ENCODE results near the gene RPS6KB2.
"Not testable (repeated sequence)": the region's sequence is repeated elsewhere in the genome, so short reads cannot be mapped to it uniquely, and the experiment has no call there.

Gene RPS6KB2

DNA sequence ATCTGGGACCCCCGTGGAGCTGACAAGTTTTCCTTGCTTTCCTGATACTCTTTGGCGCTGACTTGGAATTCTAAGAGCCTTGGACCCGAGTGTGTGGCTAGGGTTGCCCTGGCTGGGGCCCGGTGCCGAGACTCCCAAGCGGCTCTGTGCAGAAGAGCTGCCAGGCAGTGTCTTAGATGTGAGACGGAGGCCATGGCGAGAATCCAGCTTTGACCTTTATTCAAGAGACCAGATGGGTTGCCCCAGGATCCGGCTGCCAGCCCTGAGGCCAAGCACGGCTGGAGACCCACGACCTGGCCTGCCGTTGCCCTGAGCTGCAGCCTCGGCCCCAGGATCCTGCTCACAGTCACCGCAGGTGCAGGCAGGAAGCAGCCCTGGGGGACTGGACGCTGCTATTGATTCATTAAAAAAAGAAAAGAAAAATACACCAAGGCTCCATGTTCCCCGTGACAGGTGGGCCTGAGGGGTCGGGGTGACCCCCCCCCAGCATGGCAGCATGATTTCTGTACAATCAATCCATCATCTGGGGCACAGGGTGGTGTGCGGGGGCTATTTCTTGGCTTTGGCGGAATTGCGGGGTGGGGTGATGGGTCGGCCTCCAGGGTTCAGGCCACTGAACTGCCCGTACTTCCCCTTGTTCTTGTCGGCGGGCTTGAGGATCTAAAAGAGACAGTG is 30.2 kb upstream of the RPS6KB2 start:
- DNase-seq (ENCODE audit: low spot score): no peak

DNA sequence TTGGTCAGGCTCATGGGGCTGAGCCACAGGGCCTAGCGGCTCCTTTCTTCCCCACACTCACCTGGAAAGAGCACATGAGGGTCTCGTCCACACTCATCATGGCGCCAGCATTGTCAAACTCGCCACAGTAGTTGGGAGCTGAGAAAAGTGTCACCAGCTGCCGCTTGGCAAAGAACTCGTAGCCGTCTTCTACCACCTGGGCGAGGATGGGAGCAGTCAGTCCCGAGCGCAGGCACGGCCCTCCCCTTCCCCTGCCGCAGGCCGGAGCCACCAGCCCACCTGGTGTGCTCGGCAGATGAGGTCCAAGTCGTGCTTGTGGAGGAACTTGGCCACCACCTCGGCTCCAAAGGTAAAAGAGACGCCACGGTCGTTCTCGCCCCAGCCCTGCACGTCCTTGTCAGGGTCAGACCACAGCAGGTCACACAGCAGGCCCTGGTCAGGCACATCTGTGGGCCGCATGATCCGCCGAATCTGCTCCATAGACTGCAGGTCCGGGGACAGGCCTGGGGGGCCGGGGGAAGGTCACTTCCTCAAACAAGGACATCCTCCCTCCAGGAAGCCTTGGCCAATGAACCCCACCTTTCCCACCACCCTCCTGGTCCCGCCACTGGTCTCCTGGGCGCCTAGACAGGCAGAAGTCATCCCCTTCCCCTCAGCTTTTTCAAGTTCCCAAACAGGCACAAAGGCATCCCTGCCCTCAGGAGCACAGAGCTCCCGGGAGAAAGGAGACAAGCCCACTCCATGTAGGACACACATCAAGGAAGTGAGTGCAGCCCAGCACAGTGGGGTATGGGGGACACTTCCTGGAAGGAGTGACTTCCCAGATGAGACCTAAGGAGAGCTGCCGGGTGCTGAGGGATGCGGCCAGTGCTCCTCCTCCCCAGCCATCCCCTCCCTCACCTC is 29.4 kb upstream of the RPS6KB2 start:
- DNase-seq (ENCODE audit: low spot score): no peak

DNA sequence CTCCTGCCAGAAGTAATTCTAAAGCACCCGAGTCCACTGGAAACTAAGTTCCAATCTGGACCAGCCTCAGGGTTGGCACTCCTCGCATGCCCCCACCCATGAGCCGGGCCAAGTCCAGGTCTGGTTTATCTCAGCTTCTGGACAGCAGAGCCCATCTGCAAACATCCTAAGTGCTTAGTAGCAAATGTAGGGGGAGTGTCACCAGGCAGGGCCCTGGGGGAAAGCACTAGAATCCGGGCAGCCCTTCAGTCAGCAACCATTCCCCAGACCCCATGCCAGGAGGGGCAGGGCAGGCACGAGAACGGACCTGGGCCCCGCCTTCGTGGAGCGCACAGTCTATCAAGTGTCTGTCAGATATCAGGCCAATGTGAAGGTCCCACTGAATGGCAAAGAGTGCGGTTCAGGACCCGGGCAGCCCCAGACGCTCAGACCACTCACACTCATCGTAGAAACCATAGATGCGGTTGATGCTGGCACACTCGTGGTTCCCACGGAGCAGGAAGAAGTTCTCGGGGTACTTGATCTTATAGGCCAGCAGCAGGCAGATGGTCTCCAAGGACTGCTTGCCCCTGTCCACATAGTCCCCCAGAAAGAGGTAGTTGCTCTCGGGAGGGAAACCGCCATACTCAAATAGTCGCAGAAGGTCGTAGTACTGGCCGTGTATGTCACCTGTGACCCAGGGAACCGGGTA is 27.9 kb upstream of the RPS6KB2 start:
- DNase-seq (ENCODE audit: low spot score): no peak

DNA sequence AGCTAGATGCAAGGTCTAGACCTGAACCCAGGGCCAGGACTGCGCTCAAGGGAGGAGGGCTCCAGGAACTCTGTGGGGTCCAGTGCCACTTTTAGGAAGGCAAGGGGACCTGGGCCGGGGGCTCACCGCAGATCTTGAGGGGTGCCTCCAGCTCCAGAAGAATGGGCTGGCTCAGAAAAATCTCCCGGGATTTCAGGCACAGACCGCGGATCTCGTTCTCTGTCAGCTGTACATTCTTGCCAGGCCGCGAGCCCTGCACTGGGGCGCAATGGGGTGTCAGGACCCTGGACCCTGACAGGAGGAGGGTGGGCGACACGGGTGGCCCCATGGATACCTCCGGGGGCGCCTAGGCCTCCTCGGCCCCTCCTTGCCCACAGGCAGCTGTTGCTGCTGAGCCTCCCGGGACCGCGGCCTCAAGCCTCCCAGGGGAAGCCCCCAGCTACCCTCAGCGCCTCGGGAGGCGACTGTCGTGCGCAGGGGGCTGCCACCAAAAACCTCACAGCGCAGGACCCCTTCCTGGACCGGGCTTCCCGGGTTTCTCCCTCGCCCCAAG is 27.3 kb upstream of the RPS6KB2 start:
- no peak for DNase-seq (ENCODE audit: low spot score)

DNA sequence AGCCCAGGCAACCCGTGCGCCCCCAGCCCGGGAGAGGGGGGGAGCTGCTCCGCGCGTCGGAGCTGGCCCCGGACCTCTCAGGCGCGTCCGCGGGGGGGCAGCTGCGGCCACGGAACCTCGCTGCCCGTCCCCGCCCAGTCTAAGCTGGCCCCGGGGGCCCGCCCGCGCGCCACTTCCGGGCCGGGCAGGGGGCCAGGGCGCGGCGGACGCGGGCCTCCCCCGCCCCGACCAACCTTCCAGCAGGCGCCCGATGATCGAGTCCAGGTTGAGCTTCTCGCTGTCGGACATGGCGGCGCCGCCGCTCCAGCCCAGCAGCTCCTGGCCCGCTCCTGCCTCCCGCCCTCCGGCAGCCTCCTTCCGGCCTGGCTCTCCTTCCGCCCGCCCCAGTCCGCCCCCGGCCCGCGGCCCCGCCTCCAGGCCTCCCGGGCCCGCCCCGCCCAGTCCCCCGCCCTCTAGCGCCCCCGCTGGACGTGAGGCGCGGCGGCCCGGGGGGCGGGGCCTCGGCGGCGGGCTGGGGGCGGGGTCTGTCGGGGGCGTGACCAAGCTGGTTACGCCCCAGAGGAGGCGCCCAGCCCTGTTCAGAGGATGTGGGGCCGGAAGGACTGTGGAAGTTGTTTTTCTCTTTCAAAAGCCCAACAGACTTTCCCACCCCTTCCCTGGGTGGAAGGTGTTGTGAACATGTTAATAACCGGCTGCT is 26.7 kb upstream of the RPS6KB2 start, which contains the start of gene PPP1CA:
Gene PPP1CA, minus strand, starts transcription at position 364 of the 697 bp plus-strand sequence. Its CDS starts 76 bp downstream, at position 288.
- DNase-seq (ENCODE audit: low spot score): peak; percentile 91

DNA sequence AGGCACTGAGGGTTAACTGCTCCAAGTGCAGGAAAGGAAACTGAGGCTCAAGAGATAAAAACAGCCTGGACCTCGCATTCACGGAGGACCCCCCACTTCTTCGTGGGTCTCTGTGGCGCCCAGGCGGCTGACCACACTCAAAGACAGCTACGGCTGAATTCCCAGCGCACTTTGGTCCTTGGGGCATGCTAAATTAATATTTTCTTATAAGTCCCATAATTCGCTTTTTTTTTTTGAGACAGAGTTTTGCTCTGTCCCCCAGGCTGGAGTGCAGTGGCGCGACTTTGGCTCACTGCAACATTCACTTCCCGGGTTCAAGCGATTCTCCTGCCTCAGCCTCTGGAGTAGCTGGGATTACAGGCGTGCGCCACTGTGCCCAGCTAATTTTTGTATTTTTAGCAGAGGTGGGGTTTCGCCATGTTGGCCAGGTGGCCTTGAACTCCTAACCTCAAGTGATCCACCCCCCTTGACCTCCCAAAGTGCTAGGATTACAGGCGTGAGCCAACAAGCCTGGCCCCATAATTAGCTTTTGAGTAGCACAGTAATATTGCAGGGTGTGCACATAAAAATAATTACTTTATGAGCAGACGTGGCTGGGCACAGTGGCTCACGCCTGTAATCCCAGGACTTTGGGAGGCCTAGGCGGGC is 26.0 kb upstream of the RPS6KB2 start:
- DNase-seq (ENCODE audit: low spot score): not testable (repeated sequence)

DNA sequence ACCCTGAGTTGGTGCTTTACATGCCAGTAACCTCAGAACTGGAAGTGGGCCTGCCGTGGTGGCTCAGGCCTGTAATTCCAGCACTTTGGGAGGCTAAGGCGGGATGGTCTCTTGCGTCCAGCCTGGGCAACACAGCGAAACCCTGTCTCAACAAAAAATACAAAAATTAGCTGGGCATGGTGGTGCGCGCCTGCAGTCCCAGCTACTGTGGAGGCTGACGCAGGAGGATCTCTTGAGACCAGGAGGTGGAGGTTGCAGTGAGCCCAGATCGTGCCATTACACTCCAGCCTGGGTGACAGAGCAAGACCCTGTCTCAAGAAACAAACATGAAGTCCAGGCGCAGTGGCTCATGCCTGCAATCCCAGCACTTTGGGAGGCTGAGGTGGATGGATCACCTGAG is 25.2 kb upstream of the RPS6KB2 start:
- DNase-seq (ENCODE audit: low spot score): not testable (repeated sequence)

DNA sequence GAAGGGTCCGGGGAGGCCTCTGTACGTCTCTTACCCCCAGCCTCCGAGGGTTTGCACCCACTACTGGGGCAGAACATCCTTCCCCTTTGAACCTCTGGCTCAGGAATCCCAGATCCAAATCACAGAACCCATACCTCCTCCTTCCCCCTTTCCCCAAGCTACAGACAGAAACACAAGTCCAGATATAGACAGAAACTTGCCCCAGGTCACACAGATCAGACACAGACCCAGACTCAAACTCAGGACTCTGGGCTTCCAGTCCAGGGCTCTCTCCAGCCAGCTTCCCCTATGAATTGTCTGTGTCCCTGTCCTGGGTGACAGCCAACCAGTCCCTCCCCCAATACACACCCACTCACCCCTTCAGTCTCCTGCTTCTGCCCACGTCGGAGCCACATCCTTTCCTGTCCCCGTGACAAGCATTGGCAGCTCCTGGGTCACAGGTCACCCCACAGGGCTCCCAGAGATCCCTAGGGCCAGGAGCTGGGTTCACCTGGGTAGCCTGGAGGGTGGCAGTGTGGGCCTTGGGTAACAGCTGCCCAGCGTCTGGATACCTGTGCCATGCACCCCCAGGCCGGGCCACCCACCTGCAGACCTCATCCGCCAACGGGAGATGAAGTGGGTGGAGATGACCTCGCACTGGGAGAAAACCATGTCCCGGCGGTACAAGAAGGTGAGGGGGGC is 23.6 kb upstream of the RPS6KB2 start:
- DNase-seq (ENCODE audit: low spot score): no peak

DNA sequence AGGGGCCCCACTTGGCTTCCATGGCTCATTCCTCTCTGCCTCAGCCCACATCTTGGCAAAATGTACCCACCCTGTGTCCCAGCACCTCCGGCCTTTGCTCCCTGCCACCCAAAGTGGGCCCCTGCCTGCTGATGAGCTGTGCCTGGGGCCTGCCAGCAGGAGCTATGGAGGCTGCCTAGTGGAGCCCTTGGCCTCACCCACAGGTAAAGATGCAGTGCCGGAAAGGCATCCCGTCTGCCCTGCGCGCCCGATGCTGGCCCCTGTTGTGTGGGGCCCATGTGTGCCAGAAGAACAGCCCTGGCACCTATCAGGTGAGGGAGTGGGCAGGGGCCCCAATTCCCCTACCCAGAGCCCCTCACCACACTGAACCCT is 23.1 kb upstream of the RPS6KB2 start:
- DNase-seq (ENCODE audit: low spot score): no peak

DNA sequence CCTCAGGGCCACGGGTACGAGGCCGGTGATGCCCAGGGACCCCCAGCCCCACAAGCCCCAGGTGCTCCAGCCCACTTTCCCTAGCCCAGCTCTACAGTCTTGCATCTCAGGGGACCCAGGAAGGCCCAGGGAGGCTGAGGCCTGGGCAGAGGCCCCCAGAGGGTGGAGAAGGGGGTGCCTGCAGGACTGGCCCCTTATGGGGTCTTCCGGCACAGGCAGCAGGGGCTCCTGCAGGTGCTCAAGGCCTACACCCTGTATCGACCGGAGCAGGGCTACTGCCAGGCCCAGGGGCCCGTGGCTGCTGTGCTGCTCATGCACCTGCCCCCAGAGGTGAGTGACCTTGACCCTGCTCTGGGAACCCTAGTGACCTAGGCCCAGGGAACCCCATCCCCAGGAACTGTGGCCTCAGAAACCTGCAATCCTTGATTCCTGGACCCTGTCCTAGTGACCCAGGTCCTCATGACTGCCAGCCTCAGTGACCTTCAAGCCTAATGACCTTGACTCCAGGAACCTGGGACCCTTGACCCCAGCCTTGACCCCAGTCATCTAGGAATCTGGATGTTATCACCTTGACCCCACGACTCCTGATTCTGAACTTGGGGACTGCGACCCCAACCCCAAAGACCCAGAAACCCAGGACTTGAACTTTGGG is 22.5 kb upstream of the RPS6KB2 start:
- DNase-seq (ENCODE audit: low spot score): no peak

DNA sequence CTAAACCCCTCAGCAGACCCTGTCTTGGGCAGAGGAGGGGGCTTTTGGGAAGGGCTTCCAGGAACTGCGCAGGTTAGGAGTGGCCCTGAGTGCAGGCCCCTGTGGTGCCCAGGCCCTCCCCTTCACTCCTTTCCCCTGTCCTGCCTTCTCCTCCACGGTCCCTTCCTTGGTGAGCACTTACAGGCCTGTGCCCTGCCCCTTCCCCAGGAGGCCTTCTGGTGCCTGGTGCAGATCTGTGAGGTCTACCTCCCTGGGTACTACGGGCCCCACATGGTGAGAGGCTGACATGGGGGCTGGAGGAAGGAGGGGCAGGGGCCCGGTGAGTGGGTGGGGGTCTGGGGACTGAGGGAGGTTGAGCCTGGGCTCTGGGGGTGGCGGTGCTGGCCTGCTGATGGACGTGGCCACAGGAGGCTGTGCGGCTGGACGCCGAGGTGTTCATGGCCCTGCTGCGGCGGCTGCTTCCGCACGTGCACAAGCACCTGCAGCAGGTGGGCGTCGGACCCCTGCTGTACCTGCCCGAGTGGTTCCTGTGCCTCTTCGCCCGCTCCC is 21.8 kb upstream of the RPS6KB2 start:
- no peak for DNase-seq (ENCODE audit: low spot score)

DNA sequence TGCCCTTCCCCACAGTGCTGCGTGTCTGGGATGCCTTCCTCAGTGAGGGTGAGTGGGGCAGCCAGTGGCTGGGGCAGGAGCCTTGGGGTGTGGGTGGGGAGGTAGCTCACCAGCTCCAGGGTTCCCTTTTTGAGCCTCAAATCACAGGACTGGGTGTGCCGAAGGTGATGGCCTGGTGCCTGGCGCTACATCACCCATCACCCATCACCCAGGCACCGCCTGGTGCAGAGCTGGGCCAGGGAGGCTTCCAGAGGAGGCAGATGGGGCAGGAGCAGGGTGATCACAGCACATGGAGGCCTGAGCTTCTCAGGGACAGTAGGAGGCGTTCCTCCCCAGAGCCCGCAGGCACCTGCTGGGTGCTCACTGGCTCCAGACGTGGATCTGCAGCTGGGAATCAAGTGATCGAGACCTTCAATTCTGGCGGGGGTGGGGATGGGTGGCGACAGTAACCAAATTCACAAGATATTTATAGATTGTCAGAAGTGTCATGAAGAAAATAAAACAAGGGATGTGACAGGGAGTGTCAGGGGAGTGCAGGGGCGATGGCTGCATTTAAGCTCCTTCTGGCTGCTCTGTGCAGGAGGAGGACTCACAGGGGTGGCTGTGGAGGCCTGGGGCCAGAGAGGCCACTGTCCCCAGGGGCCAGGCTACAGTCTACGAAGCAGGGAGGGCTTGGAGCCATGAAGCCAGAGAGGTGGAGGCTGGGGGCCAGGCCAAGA is 21.2 kb upstream of the RPS6KB2 start:
- no peak for DNase-seq (ENCODE audit: low spot score)

DNA sequence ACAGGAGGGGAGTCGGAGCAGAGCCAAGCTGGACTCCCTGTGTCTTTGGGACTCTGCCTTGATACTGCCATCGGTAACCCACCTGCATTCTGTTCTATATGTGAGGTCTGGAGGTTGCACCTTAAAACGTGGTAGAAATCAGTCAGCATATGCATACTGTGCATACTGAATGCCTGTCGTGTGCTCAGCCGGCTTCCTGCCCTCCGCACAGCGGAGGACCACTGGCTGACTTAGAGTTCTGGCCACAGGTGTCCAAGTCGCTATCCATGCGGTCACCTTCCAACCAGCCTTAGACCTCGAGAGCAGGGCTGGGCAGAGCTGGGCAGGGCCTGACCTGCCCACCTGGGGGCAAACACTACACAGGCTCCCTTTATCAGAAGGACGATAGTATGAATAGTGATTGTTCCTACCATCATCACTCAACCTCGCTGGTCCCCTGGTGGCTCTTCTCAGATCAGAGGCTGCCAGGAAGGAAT is 20.6 kb upstream of the RPS6KB2 start:
- no peak for DNase-seq (ENCODE audit: low spot score)

DNA sequence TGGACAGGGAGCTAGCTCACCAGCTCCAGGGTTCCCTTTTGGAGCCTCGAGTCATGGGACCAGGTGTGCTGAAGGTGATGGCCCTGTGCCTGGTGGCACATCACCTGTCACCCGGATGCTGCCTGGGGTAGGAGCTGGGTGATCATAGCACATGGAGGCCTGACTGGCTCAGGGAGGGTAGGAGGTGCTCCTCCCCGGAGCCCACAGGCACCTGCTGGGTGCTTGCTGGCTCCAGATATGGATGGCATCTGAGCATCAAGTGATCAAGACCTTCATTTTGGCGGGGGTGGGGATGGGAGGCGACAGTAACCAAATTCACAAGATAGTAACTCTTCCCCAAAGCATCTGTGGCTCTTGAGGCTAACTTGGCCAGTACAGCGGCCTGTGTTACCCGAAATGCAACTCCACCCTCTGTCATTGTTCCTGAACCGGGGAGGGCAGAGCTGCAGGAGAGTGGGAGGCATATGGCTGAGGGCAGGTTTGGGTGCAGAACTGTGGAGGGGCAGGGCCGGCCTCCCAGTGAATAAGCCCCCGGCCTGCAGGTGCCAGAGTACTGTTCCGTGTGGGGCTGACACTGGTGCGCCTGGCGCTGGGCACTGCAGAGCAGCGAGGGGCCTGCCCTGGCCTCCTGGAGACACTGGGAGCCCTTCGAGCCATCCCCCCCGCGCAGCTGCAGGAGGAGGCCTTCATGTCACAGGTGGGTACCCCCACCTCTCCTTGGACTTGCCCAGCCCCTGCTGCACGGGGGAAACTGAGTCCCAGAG is 19.7 kb upstream of the RPS6KB2 start:
- no peak for DNase-seq (ENCODE audit: low spot score)

DNA sequence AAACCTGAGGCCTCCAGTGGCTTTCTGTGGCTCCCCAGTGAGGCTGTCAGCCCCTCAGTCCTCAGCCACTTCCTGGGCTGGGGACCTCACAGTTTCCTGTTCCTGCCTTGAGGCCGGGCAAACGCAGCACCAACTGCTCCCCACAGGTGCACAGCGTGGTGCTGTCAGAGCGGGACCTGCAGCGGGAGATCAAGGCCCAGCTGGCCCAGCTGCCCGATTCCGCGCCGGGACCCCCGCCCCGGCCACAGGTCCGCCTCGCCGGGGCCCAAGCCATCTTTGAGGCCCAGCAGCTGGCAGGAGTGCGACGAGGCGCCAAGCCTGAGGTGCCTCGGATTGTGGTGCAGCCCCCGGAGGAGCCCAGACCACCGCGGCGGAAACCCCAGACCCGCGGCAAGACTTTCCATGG is 19.0 kb upstream of the RPS6KB2 start:
- no peak for DNase-seq (ENCODE audit: low spot score)

DNA sequence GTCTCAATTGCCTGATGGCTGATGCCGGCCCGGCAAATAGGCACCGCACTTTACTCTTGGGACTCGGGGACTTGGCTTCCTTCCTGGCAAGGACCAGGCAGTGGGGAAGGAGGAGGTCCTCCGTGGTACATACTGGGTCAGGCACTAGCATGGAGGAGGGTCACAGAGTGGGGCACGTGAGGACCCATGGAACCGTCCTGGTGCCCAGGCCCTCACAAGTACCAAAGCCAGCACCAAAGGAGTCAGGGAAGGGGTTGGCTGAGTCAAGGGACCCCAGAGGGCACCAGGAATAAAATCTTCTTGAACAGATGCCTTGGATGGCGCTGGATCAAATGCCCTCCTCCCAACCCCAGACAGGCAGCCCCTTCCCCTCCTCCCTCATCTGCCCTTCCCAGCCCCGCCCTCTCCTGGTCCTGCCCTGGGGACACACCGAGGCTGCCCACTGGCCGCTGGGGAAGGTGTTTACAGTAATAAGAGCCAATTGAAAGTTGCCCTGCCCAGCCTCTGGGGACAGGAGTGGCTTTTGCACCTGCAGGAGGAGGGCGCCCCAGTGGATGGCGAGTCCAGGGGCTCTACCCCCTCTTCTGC is 18.4 kb upstream of the RPS6KB2 start:
- no peak for DNase-seq (ENCODE audit: low spot score)

DNA sequence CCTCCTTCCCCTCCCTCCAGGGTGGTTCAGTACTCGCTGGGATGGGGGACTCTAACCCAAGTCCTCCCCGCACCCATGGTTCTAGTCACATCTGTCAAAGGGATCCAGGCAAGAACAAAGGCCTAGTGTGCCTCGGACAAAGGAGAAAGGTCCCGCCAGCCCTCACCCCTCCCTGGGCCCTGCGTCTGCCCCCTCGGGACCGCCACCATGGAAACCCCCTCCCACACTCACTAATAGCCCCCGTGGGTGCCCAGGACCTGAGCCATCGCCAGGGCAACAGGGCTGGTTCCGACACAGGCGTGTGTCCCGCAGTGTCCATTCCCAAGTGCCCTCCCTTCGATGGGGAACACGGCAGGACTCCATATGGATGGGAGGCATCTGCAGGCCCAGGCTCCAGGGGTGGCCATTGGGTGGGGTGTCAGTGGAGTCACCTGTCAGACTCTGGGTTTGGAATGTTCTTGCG is 17.9 kb upstream of the RPS6KB2 start:
- DNase-seq (ENCODE audit: low spot score): no peak

Measured in LoVo (cell line).